Spleen (tissue), 11 donors: ENCODE results near the gene ATXN7L3. TPM values are rescaled to one million over a fixed set of nuclear protein-coding genes. Genes with fewer than 3 reads are reported as not detected.
"Not testable (repeated sequence)": the region's sequence is repeated elsewhere in the genome, so short reads cannot be mapped to it uniquely, and the experiment has no call there.

ENCODE experiments used
- DNase-seq: peaks from one replicate; pipeline ENCODE4 v3.0.0-alpha.2; 2020
- H3K27ac ChIP-seq, 8 donors: fragments of 200-600 bp; sonication (generic) in 7 of 8; 1 replicate in 4 of 8; 2 replicates in 4 of 8; pipeline versions ENCODE4 v1.5.0 to v1.8.0; 2016 to 2021; ENCODE audit warnings: inconsistent platforms in 4 of 8, mild to moderate bottlenecking in 4 of 8, moderate library complexity in 1 of 8
- H3K27me3 ChIP-seq, 7 donors: fragments of 200-600 bp; sonication (generic) in 6 of 7; replicated peaks in 1 of 7; 1 replicate in 4 of 7; 2 replicates in 3 of 7; pipeline versions ENCODE4 v1.5.0 to v1.8.0; 2016 to 2021; ENCODE audit warnings: inconsistent platforms in 3 of 7, mild to moderate bottlenecking in 1 of 7
- H3K36me3 ChIP-seq, 6 donors: fragments of 200-600 bp; sonication (generic) in 5 of 6; 1 replicate in 4 of 6; 2 replicates in 2 of 6; pipeline versions ENCODE4 v1.5.0 to v1.8.0; 2016 to 2021; ENCODE audit warnings: inconsistent platforms in 2 of 6
- H3K4me1 ChIP-seq, 6 donors: fragments of 200-600 bp; sonication (generic) in 5 of 6; 1 replicate in 3 of 6; 2 replicates in 3 of 6; pipeline versions ENCODE4 v1.5.0 to v1.8.0; 2016 to 2021; ENCODE audit warnings: inconsistent platforms in 3 of 6
- H3K4me3 ChIP-seq, 8 donors: fragments of 200-600 bp; sonication (generic) in 7 of 8; 1 replicate in 4 of 8; 2 replicates in 4 of 8; pipeline versions ENCODE4 v1.5.0 to v1.8.0; 2016 to 2021; ENCODE audit warnings: inconsistent platforms in 4 of 8, mild to moderate bottlenecking in 4 of 8, moderate library complexity in 2 of 8
- H3K9me3 ChIP-seq, 8 donors: fragments of 200-600 bp; sonication (generic) in 7 of 8; 1 replicate in 4 of 8; 2 replicates in 4 of 8; pipeline versions ENCODE4 v1.5.0 to v1.8.0; 2016 to 2021; ENCODE audit warnings: inconsistent platforms in 4 of 8
- POLR2A ChIP-seq, 3 donors: fragments of 450-650 bp; IDR thresholded peaks; one replicate each; pipeline ENCODE4 v1.5.1; 2017; ENCODE audit warnings: antibody characterized with exemption in 3 of 3, mild to moderate bottlenecking in 1 of 3
- POLR2AphosphoS5 ChIP-seq, 3 donors: sonication (generic); formaldehyde crosslinking; IDR thresholded peaks; one replicate each; pipeline ENCODE4 v1.5.1; 2017; ENCODE audit warnings: antibody characterized with exemption in 3 of 3
- WGBS, 5 donors: extraction: QIAGEN DNeasy Blood & Tissue Kit in 3 of 5; methylation state at CpG; one replicate each; pipeline versions ENCODE4 v1.1.5 to v1.1.7; 2013 to 2018; 5-methylcytosine and 5-hydroxymethylcytosine counted together
- intact Hi-C: fragments of 100-400 bp; cut with DNase I; formaldehyde crosslinking; loops from one replicate; pipeline ENCODE4 v1.15.0; 2023; ENCODE audit warnings: low total_unique reads
- polyA plus RNA-seq, 3 donors: library from polyadenylated mRNA; stranded (reverse); fragments of 200-250 nt; gene quantifications; one replicate each; pipeline ENCODE4 v1.2.1, GENCODE V29; 2013
- total RNA-seq, 7 donors: library from RNA; depleted of rRNA in 3 of 7; stranded (reverse); fragments of >200 nt in 3 of 7; fragmentation: NEBNext Ultra II Directional in 4 of 7; extraction: Animal tissue kit (Norgen Biotek cat#: 25700) in 4 of 7; gene quantifications; one replicate each; pipeline versions ENCODE4 v1.1.0 to v1.2.1, GENCODE V29; 2016 to 2021
- TF ChIP-seq, protein P1 (sequence below), 11 experiments: fragments of 200-600 bp in 7 of 11; fragments of 450-650 bp in 4 of 11; sonication (generic) in 4 of 11; IDR thresholded peaks in 8 of 11; conservative IDR thresholded peaks in 3 of 11; 1 replicate in 7 of 11; 2 replicates in 4 of 11; pipeline versions ENCODE4 v1.4.0 to v1.8.0; 2016 to 2021; ENCODE audit warnings: antibody characterized with exemption in 11 of 11, inconsistent platforms in 4 of 11, mild to moderate bottlenecking in 1 of 11
- donor health status: healthy with polysubstance abuse.
- donor health status: DM: no; HTN: no; CAD: no; lungs with moderate emphysema.
- donor health status: DM: no; HTN: no; CAD: no.
- donor health status: Bipolar disorder and iron deficiency.
- donor health status: healthy.
- donor health status: DM: no; HTN: no; CAD: no.
- donor health status: DM: yes; HTN: yes; CAD: no.

ATXN7L3 gene
- total and polyA plus RNA-seq, 10 donors: 25.2 to 96.2 (median 61.2) TPM

DNA sequence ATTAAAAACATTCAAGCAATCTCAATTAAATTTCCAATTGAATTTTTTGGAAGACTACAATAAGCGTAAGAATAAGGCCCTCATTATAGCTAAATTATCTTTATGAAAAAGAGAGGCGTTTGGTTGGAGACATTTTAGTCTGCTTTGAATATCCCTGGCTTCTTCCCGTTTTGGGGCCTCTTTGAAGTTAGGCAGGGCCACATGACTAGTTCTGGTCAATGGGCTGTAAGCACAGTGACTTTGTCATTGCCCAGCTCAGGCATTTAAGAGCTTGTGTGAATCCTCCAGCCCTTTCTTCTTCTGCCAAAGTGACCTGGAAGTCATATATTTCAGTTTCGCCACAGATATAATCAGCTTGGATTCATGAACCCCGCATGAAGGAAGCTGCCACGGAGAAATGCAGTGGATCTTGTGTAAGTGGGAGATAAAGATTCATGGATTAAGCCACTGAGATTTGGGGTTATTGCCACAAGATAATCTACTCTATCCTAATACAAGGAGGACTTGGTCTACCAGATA lies 41.5 kb upstream of the ATXN7L3 start:
- TF ChIP-seq POLR2AphosphoS5 (IDR thresholded peaks at IDR 0.05) (no peak), POLR2A (IDR thresholded peaks at IDR 0.05) (no peak)
- TF ChIP-seq, protein P1, sequence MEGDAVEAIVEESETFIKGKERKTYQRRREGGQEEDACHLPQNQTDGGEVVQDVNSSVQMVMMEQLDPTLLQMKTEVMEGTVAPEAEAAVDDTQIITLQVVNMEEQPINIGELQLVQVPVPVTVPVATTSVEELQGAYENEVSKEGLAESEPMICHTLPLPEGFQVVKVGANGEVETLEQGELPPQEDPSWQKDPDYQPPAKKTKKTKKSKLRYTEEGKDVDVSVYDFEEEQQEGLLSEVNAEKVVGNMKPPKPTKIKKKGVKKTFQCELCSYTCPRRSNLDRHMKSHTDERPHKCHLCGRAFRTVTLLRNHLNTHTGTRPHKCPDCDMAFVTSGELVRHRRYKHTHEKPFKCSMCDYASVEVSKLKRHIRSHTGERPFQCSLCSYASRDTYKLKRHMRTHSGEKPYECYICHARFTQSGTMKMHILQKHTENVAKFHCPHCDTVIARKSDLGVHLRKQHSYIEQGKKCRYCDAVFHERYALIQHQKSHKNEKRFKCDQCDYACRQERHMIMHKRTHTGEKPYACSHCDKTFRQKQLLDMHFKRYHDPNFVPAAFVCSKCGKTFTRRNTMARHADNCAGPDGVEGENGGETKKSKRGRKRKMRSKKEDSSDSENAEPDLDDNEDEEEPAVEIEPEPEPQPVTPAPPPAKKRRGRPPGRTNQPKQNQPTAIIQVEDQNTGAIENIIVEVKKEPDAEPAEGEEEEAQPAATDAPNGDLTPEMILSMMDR (IDR thresholded peaks at IDR 0.05 in 8 of 11, conservative IDR thresholded peaks at IDR 0.05 in 3 of 11): no peak
- peaks cover 8 to 27% (median 14%) of the 10 kb centered on the region in 6 donors for H3K4me1 ChIP-seq
- intact Hi-C loops: no loop called here
- H3K27ac ChIP-seq: no peak overlapping the region
- H3K9me3 ChIP-seq: no peaks in the 10 kb centered on the region
- no peaks in the 10 kb centered on the region for H3K27me3 ChIP-seq
- no peak overlapping the region for H3K4me3 ChIP-seq
- H3K36me3 ChIP-seq: no peaks in the 10 kb centered on the region
- no peak for DNase-seq
- 60 to 69% (median 65%) methylated on average over 6 of the region's 6 CpGs for WGBS, 5 donors

DNA sequence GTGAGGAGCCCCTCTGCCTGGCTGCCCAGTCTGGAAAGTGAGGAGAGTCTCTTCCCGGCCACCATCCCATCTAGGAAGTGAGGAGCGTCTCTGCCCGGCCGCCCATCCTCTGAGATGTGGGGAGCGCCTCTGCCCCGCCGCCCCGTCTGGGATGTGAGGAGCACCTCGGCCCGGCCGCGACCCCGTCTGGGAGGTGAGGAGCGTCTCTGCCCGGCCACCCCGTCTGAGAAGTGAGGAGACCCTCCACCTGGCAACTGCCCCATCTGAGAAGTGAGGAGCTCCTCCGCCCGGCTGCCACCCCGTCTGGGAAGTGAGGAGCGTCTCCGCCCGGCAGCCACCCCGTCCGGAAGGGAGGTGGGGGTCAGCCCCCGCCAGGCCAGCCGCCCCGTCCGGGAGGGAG lies 38.2 kb upstream of the ATXN7L3 start:
- DNase-seq, H3K9me3 ChIP-seq, H3K27ac ChIP-seq, H3K27me3 ChIP-seq, H3K36me3 ChIP-seq, H3K4me3 ChIP-seq, intact Hi-C loops: not testable (repeated sequence)
- peaks cover 0 to 29% (median 13%) of the 10 kb centered on the region in 6 donors for H3K4me1 ChIP-seq
- WGBS, 5 donors: 93 to 96% (median 94%) methylated on average over 7 to 24 of the region's 28 CpGs

DNA sequence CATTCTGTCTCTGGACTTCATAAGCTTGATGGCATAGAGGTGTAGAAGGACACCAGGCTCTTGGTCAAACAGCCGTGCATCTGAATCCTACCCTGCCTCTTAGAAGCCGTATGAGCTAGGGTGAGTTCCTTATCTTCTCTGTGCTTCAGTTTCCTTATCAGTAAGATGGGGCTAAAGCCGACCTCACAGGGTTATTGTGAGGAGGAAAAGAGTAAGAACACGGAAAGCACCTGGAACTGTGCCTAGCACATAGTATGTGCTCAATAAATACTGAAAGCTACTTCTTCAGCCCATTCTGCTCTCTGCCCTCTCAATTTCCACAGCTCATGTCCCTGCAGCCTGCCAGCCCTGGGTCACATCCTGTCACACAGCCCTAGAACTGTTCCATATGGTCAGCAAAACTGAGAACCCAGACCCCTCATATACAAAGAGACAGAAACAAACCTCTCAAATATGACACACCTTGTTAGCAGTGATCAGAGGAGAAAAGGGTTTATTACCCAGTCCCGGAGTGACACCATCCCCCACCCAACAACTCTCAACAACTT lies 36.8 kb upstream of the ATXN7L3 start:
- TF ChIP-seq, protein P1 (IDR thresholded peaks at IDR 0.05 in 8 of 11, conservative IDR thresholded peaks at IDR 0.05 in 3 of 11): no peak
- TF ChIP-seq POLR2A (IDR thresholded peaks at IDR 0.05) (no peak), POLR2AphosphoS5 (IDR thresholded peaks at IDR 0.05) (no peak)
- H3K36me3 ChIP-seq: no peaks in the 10 kb centered on the region
- no peak overlapping the region for H3K4me3 ChIP-seq
- no peaks in the 10 kb centered on the region for H3K9me3 ChIP-seq
- H3K4me1 ChIP-seq: peaks cover 0 to 29% (median 13%) of the 10 kb centered on the region in 6 donors
- intact Hi-C loops: no loop called here
- 41 to 72% (median 55%) methylated on average over 5 of the region's 5 CpGs for WGBS, 5 donors
- no peaks in the 10 kb centered on the region for H3K27me3 ChIP-seq
- H3K27ac ChIP-seq: no peak overlapping the region
- DNase-seq: no peak

DNA sequence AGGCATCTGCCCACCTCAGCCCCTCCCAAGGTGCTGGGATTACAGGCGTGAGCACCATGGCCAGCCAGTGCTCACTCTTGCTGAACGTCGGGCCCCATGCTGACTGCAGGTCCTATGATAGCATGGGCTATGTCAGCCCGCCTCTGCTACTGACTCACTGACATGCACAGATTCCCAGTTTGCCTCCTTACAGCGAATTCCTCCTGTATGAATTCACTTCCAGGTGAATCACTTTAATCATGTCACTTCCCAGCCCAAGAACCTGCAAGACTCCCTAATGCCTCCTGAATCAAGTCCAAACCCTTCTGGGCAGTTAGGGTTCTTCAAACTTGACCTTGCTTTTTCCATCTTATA lies 35.9 kb upstream of the ATXN7L3 start:
- no peaks in the 10 kb centered on the region for H3K9me3 ChIP-seq
- 77 to 91% (median 88%) methylated on average over 5 of the region's 5 CpGs for WGBS, 5 donors
- intact Hi-C loops: no loop called here

More for the DNA sequence above, 35.9 kb upstream of the ATXN7L3 start:
- H3K4me1 ChIP-seq: peaks cover 0 to 29% (median 13%) of the 10 kb centered on the region in 6 donors
- no peak overlapping the region for H3K4me3 ChIP-seq
- no peaks in the 10 kb centered on the region for H3K36me3 ChIP-seq
- no peaks in the 10 kb centered on the region for H3K27me3 ChIP-seq
- DNase-seq: no peak
- peak overlapping the region in 2 of 8 donors; percentile 32 to 64 for H3K27ac ChIP-seq
- TF ChIP-seq POLR2AphosphoS5 (IDR thresholded peaks at IDR 0.05): no peak
- TF ChIP-seq, protein P1 (IDR thresholded peaks at IDR 0.05 in 8 of 11, conservative IDR thresholded peaks at IDR 0.05 in 3 of 11): no peak
